SK-N-SH (cell line): Measurements from ENCODE around the gene PKDCC.

Experiments
- CTCF ChIP-seq: fragments of 200-600 bp; sonication (generic); IDR thresholded peaks from 2 replicates; pipeline ENCODE4 v1.6.1; 2017; ENCODE audit warnings: antibody characterized with exemption, mild to moderate bottlenecking, moderate library complexity
- EP300 ChIP-seq, 2 experiments: IDR thresholded peaks; 2 replicates each; pipeline versions ENCODE4 v1.4.0 to v1.6.1; 2012; ENCODE audit warnings: borderline replicate concordance in 1 of 2, low read depth in 1 of 2, low read length in 1 of 2
- EZH2phosphoT487 ChIP-seq: fragments of 200-600 bp; sonication (generic); IDR thresholded peaks from 2 replicates; pipeline ENCODE4 v1.6.1; 2017; ENCODE audit warnings: low read depth, mixed run types, mild to moderate bottlenecking, antibody characterized with exemption, moderate library complexity, borderline replicate concordance
- IRF3 ChIP-seq: fragments of 150-350 bp; IDR thresholded peaks from 2 replicates; pipeline ENCODE4 v1.6.1; 2016; ENCODE audit warnings: mild to moderate bottlenecking, low read depth, low read length
- JUND ChIP-seq: IDR thresholded peaks from 2 replicates; pipeline ENCODE4 v1.4.0; 2012
- POLR2AphosphoS5 ChIP-seq: IDR thresholded peaks from 2 replicates; pipeline ENCODE4 v1.6.1; 2012; ENCODE audit warnings: low read depth, low read length
- TAF1 ChIP-seq: IDR thresholded peaks from 2 replicates; pipeline ENCODE4 v1.6.1; 2012; ENCODE audit warnings: low read depth, mild to moderate bottlenecking, low read length, moderate library complexity, borderline replicate concordance
- TF ChIP-seq, protein P1 (sequence below): IDR thresholded peaks from 2 replicates; pipeline ENCODE4 v1.4.0; 2012; ENCODE audit warnings: low read depth

DNA sequence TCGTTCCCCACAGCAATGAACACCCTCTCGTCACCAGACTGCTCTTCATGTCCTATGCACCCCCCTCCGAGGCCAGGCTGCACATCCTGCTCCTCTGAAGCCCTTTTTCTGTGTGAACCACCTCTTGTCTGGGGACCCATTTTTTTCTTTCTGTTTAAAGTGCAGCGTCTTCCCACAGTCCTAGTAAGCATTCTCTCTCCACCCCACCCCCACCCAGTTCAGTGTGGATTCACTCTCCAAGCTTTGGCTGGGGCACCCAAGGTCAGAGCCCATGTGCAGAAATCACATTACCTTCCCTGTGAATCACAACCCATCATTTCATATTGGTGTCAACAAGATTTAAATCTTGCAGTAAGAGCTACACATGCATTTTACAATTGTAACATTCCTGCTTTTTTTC, 26.4 kb upstream of the PKDCC start:
- TF ChIP-seq EZH2phosphoT487 (no peak), POLR2AphosphoS5 (no peak), TAF1 (no peak), CTCF (no peak), EP300 (IDR thresholded peaks at IDR 0.05; ENCODE audit: borderline replicate concordance in 1 of 2, low read depth in 1 of 2, low read length in 1 of 2) (peak in 1 of 2 experiments; percentile 56; a peak in 1 of 4 replicates), JUND (no peak), IRF3 (no peak)
- TF ChIP-seq, protein P1, sequence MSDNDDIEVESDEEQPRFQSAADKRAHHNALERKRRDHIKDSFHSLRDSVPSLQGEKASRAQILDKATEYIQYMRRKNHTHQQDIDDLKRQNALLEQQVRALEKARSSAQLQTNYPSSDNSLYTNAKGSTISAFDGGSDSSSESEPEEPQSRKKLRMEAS, result no peak
